ENCODE data around the gene CEP128. TPM values are rescaled to one million over a fixed set of nuclear protein-coding genes. Genes with fewer than 3 reads are reported as not detected.
A peak's percentile ranks its signal among the peaks of the same experiment; 100 is the strongest.

Gene CEP128
- polyA plus RNA-seq, 1 donor (not counting 4 experiments of a cell fraction or from before 2014, with no cell fraction given), result 2.6 TPM

DNA sequence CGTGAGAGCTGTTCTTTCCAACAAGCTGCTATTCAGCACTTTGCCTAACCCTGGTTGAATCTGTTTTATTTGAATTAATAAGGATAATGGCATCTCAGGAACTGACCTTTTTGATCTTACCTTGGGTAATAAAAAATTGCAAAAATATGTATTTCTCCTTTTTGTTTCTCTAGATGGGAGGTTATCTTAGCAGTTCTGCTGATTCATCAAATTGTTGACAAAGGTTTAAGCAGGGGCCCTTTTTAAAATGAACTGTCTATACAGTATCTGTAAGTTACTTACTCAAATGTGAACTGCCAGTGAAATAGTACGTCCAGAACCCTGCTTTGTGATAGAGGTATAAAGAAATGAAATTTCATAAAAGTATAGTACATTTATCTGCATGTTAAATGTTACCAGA is 14.6 kb upstream of the CEP128 start:
- Histone ChIP-seq H3K27me3 (ENCODE audit: control insufficient read depth, extremely low read depth, insufficient read depth, low read length) (peaks cover 8% of the 10 kb centered on the region), H3K27ac (ENCODE audit: control insufficient read depth, insufficient read depth, low read length) (no peak overlapping the region), H3K9me1 (ENCODE audit: control insufficient read depth, extremely low read depth, insufficient read depth, low read length) (no peaks in the 10 kb centered on the region), H3K4me3 (ENCODE audit: control insufficient read depth in 2 of 3, extremely low read depth in 1 of 3, insufficient read depth in 2 of 3, low read depth in 1 of 3, low read length in 3 of 3) (no peak overlapping the region), H3K4me1 (ENCODE audit: control insufficient read depth, extremely low read depth, insufficient read depth, low read length) (peaks cover 3% of the 10 kb centered on the region), H3K4me2 (ENCODE audit: control insufficient read depth, extremely low read depth, insufficient read depth, low read depth, low read length) (no peak overlapping the region), H4K20me1 (ENCODE audit: control insufficient read depth, extremely low read depth, insufficient read depth, low read length) (no peaks in the 10 kb centered on the region), H3K9me3 (ENCODE audit: control insufficient read depth, low read depth, low read length) (no peaks in the 10 kb centered on the region), H3K36me3 (ENCODE audit: control insufficient read depth in 2 of 2, extremely low read depth in 1 of 2, insufficient read depth in 2 of 2, low read length in 2 of 2) (no peaks in the 10 kb centered on the region), H2AFZ (ENCODE audit: control insufficient read depth, low read length) (no peak overlapping the region), H3K9ac (ENCODE audit: control insufficient read depth, extremely low read depth, insufficient read depth, low read length) (no peak overlapping the region), H3K79me2 (ENCODE audit: control insufficient read depth, insufficient read depth, low read length) (no peaks in the 10 kb centered on the region)
- dilution Hi-C loops (cut with MboI; ENCODE audit: extremely low pct_ligation_motif_present, low sequenced_read_pairs), result no loop called here
- DNase-seq (ENCODE audit: low read depth, low spot score) (no peak), FAIRE-seq (no peak)
- TF ChIP-seq, protein P1, sequence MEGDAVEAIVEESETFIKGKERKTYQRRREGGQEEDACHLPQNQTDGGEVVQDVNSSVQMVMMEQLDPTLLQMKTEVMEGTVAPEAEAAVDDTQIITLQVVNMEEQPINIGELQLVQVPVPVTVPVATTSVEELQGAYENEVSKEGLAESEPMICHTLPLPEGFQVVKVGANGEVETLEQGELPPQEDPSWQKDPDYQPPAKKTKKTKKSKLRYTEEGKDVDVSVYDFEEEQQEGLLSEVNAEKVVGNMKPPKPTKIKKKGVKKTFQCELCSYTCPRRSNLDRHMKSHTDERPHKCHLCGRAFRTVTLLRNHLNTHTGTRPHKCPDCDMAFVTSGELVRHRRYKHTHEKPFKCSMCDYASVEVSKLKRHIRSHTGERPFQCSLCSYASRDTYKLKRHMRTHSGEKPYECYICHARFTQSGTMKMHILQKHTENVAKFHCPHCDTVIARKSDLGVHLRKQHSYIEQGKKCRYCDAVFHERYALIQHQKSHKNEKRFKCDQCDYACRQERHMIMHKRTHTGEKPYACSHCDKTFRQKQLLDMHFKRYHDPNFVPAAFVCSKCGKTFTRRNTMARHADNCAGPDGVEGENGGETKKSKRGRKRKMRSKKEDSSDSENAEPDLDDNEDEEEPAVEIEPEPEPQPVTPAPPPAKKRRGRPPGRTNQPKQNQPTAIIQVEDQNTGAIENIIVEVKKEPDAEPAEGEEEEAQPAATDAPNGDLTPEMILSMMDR (optimal IDR thresholded peaks at IDR 0.05 in 1 of 3, IDR thresholded peaks at IDR 0.05 in 1 of 3, conservative IDR thresholded peaks at IDR 0.05 in 1 of 3; ENCODE audit: extremely low read depth in 1 of 3, insufficient read depth in 2 of 3, low read length in 3 of 3), result no peak
- no peak for TF ChIP-seq EZH2 (IDR thresholded peaks at IDR 0.05; ENCODE audit: low read length)

- Histone ChIP-seq H3K9ac (ENCODE audit: control insufficient read depth, extremely low read depth, insufficient read depth, low read length) (peak within 1 kb of the TSS; percentile 52), H3K9me3 (ENCODE audit: control insufficient read depth, low read depth, low read length) (no peaks in the 10 kb centered on the region), H3K4me3 (ENCODE audit: control insufficient read depth in 2 of 3, extremely low read depth in 1 of 3, insufficient read depth in 2 of 3, low read depth in 1 of 3, low read length in 3 of 3) (peak within 1 kb of the TSS; percentile 39 to 74 (median 71)), H3K4me1 (ENCODE audit: control insufficient read depth, extremely low read depth, insufficient read depth, low read length) (peaks cover 3% of the 10 kb centered on the region), H3K27ac (ENCODE audit: control insufficient read depth, insufficient read depth, low read length) (no peak within 1 kb of the TSS), H3K79me2 (ENCODE audit: control insufficient read depth, insufficient read depth, low read length) (no peaks in the 10 kb centered on the region), H2AFZ (ENCODE audit: control insufficient read depth, low read length) (peak within 1 kb of the TSS; percentile 89), H4K20me1 (ENCODE audit: control insufficient read depth, extremely low read depth, insufficient read depth, low read length) (no peaks in the 10 kb centered on the region), H3K27me3 (ENCODE audit: control insufficient read depth, extremely low read depth, insufficient read depth, low read length) (peaks cover 8% of the 10 kb centered on the region), H3K9me1 (ENCODE audit: control insufficient read depth, extremely low read depth, insufficient read depth, low read length) (no peaks in the 10 kb centered on the region), H3K36me3 (ENCODE audit: control insufficient read depth in 2 of 2, extremely low read depth in 1 of 2, insufficient read depth in 2 of 2, low read length in 2 of 2) (no peaks in the 10 kb centered on the region), H3K4me2 (ENCODE audit: control insufficient read depth, extremely low read depth, insufficient read depth, low read depth, low read length) (peak within 1 kb of the TSS; percentile 95)
- FAIRE-seq (no peak), DNase-seq (ENCODE audit: low read depth, low spot score) (no peak)
- TF ChIP-seq EZH2 (IDR thresholded peaks at IDR 0.05; ENCODE audit: low read length), result no peak
- TF ChIP-seq, protein P1 (optimal IDR thresholded peaks at IDR 0.05 in 1 of 3, IDR thresholded peaks at IDR 0.05 in 1 of 3, conservative IDR thresholded peaks at IDR 0.05 in 1 of 3; ENCODE audit: extremely low read depth in 1 of 3, insufficient read depth in 2 of 3, low read length in 3 of 3), result no peak
- dilution Hi-C loops (cut with MboI; ENCODE audit: extremely low pct_ligation_motif_present, low sequenced_read_pairs), result no loop called here
Measured at GRCh38 chr14:80955416-80955941, 13.9 kb upstream of the CEP128 start, which contains the start of gene TSHR. TSHR (plus strand) TSS chr14:80955621; CDS start chr14:80955681, 60 bp downstream.
